HG02571 (cell line): ENCODE results near the gene ADAMTS2.

Experiments used
- ATAC-seq: cut with Tn5 transposase; IDR thresholded peaks from one replicate; pipeline ENCODE4 v1.9.1; 2021; ENCODE audit warnings: mild to moderate bottlenecking, moderate library complexity; ENCODE audit not compliant: unreplicated experiment

Gene ADAMTS2

DNA sequence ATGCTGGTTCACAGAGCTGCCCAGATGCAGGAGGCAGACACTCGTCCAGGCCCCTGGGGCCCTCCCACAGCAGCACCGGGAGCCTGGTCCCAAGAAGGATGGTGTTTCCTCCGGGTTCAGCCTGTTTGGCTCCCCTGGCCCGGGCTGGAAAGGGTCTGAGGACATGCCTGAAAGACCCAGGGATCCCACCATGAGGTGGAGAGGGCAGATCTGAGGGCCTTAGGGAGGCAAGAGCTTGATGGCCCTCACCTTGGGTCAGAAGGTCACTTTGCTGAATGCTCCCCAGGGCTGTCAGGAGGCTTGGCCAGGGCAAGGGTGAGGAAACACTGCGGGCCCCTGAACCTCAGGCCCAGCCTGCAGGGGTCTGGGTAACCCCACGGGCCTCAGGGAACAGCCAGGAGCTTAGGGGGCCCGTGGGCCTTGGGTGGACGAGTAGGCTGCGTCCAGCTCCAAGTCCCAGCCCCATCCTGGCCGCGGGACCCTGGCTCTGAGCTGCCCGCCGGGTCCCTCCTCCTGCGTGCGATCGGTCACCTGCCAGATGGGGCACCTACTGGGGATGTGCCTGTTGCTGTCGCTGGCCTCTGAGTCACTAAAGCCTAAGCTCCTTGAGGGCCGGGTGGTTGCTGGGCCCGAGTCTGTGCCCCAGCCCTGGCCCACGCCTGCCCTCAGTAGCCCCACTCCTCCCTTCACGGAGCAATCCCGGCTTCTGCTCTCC is 178.9 kb downstream of the ADAMTS2 start:
- no peak for ATAC-seq

DNA sequence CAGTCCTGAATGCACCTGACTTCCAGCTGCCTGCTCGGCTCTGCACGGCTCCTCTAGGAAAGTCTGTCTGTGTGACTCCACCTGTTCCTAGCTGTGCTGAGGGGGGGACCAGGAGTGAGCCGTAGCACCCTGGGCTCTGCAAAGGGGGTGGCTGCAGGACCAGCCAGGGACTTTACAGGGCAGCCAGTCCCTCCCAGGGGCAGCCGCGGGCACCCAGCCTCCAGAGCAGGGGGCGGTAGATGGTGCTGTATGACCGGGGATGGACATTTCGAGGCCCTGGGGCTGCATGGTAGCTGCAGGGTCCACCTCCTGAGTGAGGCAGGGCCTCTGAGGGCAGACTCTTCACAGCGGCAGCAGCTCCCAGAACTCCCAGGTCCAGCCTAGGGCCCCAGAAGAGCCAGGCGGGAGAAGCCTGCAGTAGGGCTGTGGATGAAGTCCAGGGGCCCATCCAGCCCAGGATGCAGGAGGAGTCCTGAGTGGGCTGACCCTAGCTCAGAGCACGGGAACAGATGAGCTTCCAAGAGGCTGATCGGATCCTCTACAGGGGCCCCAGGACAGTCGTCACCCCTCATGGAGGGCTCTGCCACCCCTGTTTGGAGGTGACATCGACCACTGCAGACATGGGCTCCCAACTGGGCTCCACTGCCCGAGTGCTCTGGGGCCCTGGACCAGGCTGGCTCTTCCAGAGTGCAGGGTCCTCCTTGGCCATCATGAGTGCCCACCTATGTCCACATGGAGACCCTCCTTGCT is 179.7 kb downstream of the ADAMTS2 start:
- no peak for ATAC-seq

DNA sequence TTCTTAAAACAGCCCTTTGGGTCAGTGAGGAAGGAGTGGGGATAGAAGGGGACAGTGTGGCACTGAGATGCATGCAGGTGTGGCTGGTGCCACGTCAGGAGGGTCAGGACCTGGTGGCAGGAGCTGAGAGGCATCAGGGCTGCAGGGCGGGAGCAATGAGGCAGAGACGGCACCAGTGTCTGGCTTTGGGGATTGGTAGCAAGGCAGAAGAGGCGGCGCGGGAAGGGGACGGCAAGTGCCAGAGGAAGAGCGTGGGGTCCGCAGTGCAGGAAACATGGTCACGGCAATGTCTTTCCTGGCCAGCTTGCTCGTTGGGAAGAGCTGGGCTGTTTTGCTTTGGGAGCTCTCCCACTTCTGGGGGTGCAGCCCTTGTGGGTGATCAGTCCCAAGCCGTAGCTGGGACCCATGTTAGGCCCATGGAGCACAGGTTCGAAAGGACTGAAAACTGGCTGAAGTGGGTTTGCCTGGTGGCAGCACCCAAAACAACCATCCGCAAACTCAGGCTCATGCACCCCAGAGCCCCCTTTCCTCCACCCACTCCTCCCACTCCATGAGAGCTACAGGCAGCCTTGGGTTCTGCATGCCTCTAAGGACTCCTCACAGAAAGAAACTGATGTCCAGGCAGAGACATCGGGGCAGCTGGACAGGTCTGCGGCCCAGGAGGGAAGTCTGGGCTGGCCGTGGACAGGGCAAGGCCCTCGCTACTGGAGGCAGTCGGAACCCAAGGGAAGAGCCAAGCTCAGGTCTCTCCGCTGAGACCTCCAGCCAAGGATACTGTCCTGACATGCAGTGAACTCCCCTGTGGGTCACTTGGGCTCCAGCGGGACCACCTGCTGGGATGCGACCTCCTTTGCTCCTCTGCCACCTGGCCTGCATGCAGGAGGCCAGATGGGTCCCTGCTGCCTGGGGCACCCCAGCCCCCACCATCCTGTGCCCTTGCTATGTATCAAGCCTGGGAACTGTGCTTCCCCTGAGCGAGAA is 180.6 kb downstream of the ADAMTS2 start:
- ATAC-seq, result no peak

DNA sequence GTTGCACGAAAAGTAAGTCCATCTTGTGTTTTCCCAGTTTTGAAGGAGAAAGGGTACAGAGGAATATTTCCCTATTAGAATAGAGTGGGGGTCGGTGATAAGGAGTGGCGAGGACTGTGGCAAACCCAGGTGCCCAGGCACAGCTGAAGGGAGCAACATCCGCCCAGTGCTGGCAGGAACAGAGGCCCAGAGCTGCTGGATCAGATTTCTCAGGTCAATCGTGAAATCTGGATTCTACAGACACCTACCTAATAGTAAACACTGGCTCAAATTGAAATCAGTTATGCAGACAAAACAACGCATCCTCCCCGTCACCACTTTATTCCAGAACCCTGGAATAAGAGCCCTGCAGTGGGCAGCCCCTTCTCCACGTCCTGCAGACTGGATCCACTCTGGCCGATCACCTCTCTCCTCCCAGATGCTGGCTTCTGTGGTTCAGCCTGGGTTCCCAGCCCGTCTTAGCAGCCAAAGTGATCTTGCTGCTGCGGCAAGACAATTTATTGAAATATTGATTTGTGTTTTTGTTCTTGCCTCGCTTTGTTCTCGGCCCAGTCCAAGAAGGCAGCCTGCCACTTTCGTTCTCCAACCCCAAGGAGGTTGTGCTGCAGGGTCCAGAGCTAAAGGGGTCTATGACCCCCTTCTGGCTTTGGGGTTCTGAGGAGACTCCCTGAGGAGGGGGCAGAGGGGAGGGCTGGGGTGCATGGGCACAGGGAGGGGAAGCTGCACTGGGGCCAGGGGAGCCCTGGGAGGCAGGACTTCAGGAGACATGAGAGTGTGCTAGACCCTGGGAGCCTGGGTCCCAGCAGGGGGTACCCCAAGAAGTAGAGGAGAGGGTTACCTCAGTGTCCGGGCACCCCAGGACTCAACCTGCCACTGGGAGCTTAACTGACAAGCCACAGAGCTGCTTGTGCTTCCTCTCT is 181.8 kb downstream of the ADAMTS2 start:
- ATAC-seq, result no peak

GRCh38 chr5:179162351-179163235 is 182.7 kb downstream of the ADAMTS2 start:
- no peak for ATAC-seq

DNA sequence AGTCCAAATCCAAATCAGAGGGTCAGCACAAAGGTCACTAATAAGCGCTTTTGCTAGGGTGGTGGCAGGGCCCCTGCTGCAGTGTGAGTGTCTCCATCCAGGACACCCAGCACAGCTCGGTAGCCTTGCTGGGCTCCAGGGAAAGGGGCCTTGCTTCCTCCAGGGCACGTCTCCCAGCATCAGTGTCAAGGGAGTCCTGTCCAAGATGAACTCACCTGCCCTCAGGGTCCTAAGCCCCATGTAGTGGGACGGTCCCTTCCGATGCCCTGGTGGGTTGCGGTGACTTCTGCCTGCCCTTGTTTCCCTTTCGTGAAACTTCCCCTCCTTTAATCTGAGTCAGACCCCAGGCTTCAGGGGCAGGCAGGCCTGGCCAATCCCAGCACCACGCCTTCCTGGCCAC is 183.4 kb downstream of the ADAMTS2 start:
- no peak for ATAC-seq

GRCh38 chr5:179160584-179160983 is 184.7 kb downstream of the ADAMTS2 start:
- no peak for ATAC-seq

DNA sequence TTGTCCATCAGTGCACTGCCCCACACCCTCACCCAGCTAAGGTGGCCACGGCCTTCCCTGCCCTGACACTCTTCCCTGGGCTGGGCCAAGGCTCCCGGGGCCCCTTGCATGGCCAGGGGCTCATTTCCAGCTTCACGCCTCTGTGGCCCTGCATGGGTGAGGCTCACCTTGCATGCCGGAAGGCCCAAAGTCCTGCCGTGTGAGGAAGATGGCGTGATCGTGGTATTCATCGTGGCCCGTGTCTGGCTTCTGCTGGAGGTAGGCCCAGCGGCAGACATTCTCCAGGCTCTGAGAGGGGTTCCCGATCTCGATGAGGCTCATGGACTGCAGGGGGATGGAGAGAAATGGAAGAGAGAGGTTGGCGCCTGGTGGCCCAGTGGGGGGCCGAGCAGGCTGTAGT is 186.7 kb downstream of the ADAMTS2 start:
- no peak for ATAC-seq

- no peak for ATAC-seq
Observed at GRCh38 chr5:179154991-179155955, 190.0 kb downstream of the ADAMTS2 start.

DNA sequence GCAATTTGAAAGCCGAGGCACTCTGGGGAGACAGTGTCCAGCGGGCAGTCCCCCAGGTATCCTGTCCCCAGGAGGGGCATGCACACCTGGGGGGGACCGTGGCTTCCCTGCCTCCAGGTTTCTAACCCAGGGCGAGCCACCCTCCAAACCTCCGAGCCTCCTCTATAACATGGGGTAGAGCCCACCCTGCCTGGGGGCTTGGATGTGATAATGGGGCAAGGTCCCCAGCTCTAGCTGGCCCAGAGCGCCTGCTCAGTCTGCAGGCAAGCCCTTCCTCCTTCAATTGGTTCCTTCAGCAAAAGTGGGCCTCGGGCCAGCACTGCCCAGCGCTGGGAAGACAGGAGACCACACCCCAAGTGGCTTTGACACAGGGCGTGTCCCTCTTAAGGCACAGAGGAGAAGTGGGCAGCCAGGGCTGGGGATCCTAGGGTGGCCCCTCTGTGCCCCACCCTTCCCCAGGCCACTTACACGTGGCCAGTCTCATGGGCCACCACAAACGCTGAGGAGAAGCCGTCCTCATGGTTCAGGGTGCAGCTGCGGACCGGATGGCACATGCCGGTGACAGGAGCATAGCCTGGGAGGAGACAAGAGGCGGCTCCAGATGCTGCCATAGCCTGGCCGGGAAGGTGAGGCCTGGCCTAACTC is 190.8 kb downstream of the ADAMTS2 start:
- ATAC-seq, result no peak

GRCh38 chr5:179153921-179154345 is 191.3 kb downstream of the ADAMTS2 start:
- ATAC-seq, result no peak

DNA sequence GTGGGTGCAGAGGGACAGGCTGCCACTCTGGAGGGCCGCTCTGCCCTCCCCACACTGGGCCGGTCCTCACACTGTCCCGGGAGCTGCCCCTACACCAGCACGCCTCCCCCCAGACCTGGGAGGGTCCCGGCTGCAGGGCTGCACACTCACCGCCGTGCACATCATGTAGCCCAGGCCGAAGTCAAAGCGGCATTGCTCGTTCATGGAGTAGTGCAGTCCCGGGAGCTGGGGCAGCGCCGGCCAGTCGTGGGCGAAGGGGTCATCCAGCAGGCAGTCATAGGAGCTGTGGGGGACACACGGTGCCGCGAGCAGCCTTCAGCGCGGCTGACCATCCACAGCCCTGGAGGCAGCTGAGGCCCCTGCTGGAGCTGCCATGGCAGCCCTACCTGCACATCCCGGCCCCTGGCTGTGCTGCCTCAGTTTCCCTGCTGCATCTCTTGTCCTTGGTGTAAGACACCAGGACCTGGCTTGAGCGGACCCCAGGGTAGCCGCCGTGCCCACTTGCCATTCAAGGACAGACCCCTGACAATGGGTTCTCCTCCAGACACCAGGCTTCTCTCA is 191.8 kb downstream of the ADAMTS2 start:
- ATAC-seq, result no peak

- no peak for ATAC-seq
Observed at GRCh38 chr5:179152941-179153340, 192.3 kb downstream of the ADAMTS2 start.

DNA sequence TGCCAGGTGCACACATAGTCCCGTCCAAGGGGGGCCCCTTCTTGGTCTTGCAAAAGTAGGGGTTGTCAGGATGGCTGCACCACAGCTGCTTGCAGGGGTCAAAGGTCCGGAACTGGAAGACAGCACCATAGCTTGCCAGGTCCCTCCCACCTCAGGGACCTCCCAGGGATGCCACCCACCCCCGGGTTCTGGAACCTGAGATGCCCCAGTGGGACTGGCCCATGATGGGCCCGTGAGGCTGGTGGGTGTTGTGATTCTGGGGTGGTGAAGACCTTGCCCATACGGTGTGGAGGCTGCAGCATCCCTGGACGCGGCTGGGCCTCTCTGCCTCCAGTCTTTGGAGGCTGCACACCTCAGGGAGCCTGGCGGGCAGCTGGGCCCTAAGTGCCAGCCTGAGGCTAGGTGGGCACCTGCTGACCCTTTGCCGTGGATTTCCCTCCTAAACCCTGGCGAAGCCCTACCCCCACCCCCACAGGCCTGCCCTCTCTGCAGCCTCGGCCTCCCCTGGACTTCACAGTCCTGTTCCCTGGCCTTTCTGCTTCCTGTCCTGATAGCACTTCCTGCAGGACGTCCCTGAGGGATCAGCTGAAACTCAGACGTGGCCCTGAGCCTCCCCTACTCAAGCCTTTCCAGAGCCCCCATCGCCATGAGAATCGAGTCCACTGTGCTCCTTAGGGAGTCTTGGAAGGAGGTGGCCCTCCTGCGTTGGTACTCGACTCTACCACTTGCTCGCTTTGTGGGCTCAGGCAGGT is 192.9 kb downstream of the ADAMTS2 start:
- no peak for ATAC-seq

- no peak for ATAC-seq
Observed at GRCh38 chr5:179151286-179152118, 193.8 kb downstream of the ADAMTS2 start.

- ATAC-seq, result no peak
Observed at GRCh38 chr5:179150011-179150410, 195.2 kb downstream of the ADAMTS2 start.
